ENCODE results near the gene CALML5. TPM values are rescaled to one million over a fixed set of nuclear protein-coding genes. Genes with fewer than 3 reads are reported as not detected.

Gene CALML5
- total and polyA plus RNA-seq, 8 donors, result 0.92 to 16.2 (median 2.4) TPM; not detected in 5

DNA sequence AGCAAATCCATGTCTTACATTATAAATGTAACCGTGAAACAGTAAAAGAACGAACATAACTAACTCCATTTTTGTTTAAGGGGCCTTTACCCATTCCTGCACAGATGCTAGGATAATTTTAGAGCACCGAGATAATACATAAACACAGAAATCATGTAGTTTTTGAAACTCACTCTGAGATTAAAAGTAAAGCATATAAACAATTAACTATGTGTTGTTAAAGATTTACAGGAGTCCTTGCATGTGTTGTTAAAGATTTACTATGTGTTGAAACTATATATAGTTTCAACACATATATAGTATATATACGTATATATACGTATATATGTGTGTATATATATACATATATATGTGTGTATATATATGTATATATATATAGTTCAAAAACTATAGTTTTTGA, 18.2 kb upstream of the CALML5 start:
- no peak overlapping the region for H3K4me3 ChIP-seq
- 56 to 72% (median 63%) methylated on average over 5 of the region's 5 CpGs for WGBS, 5 donors
- no peaks in the 10 kb centered on the region for H3K27me3 ChIP-seq
- no peak for TF ChIP-seq EP300 (IDR thresholded peaks at IDR 0.05)
- TF ChIP-seq POLR2AphosphoS5 (IDR thresholded peaks at IDR 0.05), result no peak
- TF ChIP-seq, protein P1, sequence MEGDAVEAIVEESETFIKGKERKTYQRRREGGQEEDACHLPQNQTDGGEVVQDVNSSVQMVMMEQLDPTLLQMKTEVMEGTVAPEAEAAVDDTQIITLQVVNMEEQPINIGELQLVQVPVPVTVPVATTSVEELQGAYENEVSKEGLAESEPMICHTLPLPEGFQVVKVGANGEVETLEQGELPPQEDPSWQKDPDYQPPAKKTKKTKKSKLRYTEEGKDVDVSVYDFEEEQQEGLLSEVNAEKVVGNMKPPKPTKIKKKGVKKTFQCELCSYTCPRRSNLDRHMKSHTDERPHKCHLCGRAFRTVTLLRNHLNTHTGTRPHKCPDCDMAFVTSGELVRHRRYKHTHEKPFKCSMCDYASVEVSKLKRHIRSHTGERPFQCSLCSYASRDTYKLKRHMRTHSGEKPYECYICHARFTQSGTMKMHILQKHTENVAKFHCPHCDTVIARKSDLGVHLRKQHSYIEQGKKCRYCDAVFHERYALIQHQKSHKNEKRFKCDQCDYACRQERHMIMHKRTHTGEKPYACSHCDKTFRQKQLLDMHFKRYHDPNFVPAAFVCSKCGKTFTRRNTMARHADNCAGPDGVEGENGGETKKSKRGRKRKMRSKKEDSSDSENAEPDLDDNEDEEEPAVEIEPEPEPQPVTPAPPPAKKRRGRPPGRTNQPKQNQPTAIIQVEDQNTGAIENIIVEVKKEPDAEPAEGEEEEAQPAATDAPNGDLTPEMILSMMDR (IDR thresholded peaks at IDR 0.05), result no peak
- no peak for TF ChIP-seq POLR2A (IDR thresholded peaks at IDR 0.05)
- intact Hi-C loops (cut with DNase I; ENCODE audit: low total_unique reads), result no loop called here
- H3K9me3 ChIP-seq, result no peaks in the 10 kb centered on the region
- no peak overlapping the region for H3K27ac ChIP-seq
- H3K36me3 ChIP-seq, result no peaks in the 10 kb centered on the region
- no peak for DNase-seq
- peaks cover 0 to 9% (median 0%) of the 10 kb centered on the region in 4 donors for H3K4me1 ChIP-seq

- no peak for TF ChIP-seq POLR2AphosphoS5 (IDR thresholded peaks at IDR 0.05)
- no peak for TF ChIP-seq EP300 (IDR thresholded peaks at IDR 0.05)
- no peak for TF ChIP-seq POLR2A (IDR thresholded peaks at IDR 0.05)
- TF ChIP-seq, protein P1 (IDR thresholded peaks at IDR 0.05), result no peak
- no peak overlapping the region for H3K27ac ChIP-seq
- DNase-seq, result no peak
- no peaks in the 10 kb centered on the region for H3K36me3 ChIP-seq
- H3K4me1 ChIP-seq, result peaks cover 0 to 9% (median 0%) of the 10 kb centered on the region in 4 donors
- no peak overlapping the region for H3K4me3 ChIP-seq
- no peaks in the 10 kb centered on the region for H3K27me3 ChIP-seq
- intact Hi-C loops (cut with DNase I; ENCODE audit: low total_unique reads), result no loop called here
- WGBS, 5 donors, result 75 to 83% (median 77%) methylated on average over 10 of the region's 10 CpGs
- no peaks in the 10 kb centered on the region for H3K9me3 ChIP-seq
Measured at GRCh38 chr10:5515948-5516761, 16.8 kb upstream of the CALML5 start.

DNA sequence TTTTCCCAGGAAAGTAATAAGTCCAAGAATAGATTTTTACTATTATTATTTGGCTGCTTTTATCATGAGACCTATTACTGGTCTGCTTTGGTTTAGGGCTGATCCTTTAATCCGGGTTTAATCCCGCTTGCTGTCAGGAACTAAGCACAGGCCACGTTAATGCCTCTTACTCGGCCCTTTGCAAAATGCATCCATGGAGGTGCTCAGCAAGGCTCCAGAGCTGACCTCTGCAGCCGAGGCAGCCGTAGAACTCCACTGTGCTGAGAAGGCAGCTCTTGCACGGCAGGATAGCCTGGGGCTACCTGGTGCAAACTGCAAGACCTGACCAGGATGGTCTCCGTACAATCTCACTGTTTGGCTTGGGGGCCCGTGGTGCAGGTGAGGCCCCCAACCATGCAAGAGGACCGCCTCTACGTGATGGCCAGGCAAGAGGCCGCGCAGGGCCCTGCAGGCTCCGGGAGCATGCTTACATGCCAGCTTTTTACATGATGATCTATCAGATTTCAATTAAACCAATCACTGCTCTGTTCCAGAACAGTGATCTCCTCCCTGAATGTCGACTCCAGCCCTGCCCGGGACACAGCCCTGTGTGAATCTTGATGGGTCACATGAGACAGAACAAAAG, 15.0 kb upstream of the CALML5 start:
- H3K27me3 ChIP-seq, result no peaks in the 10 kb centered on the region
- TF ChIP-seq POLR2AphosphoS5 (IDR thresholded peaks at IDR 0.05) (no peak), POLR2A (IDR thresholded peaks at IDR 0.05) (no peak), EP300 (IDR thresholded peaks at IDR 0.05) (no peak)
- TF ChIP-seq, protein P1 (IDR thresholded peaks at IDR 0.05), result no peak
- peaks cover 0 to 9% (median 0%) of the 10 kb centered on the region in 4 donors for H3K4me1 ChIP-seq
- DNase-seq, result no peak
- intact Hi-C loops (cut with DNase I; ENCODE audit: low total_unique reads), result no loop called here
- H3K36me3 ChIP-seq, result no peaks in the 10 kb centered on the region
- H3K4me3 ChIP-seq, result no peak overlapping the region
- no peaks in the 10 kb centered on the region for H3K9me3 ChIP-seq
- 81 to 86% (median 82%) methylated on average over 14 to 16 of the region's 16 CpGs for WGBS, 5 donors
- H3K27ac ChIP-seq, result no peak overlapping the region

DNA sequence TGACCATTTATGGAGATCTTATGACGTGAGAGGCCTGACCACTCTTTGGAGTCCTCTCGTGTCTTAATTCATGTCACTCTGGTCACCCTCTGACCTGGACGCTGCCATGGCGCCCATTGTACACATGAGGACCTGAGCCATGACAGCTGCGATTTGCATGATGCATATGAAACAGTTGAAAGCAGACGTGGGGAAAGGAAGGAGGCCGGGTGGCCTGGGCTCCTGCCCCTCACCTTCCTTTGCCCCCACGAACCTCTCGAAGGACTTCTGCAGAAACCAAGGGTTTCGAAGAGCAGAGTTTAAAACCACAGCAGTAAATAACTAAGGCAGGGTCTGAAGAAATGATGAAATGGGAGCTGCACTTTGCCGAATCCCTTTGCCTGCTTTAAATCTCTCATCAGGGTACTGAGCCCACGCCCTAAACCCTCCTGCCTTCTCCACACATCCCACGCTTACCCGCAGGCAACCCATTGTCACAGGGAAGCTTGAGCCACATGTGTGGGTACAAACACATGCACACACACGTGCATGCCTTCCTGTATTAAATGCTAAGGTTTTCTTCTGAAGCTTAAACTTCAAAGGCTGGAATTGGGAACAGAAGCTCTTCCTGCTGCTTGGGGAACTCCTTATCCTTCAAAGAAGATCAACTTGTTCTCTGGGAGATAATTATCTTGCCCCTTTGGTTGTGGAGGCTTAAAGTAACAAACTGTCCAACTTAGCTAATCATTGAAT, 13.7 kb upstream of the CALML5 start:
- no peak for TF ChIP-seq EP300 (IDR thresholded peaks at IDR 0.05)
- TF ChIP-seq POLR2A (IDR thresholded peaks at IDR 0.05), result no peak
- no peak for TF ChIP-seq POLR2AphosphoS5 (IDR thresholded peaks at IDR 0.05)
- TF ChIP-seq, protein P1 (IDR thresholded peaks at IDR 0.05), result no peak
- H3K9me3 ChIP-seq, result no peaks in the 10 kb centered on the region
- H3K36me3 ChIP-seq, result no peaks in the 10 kb centered on the region
- DNase-seq, result no peak
- no peak overlapping the region for H3K4me3 ChIP-seq
- no peak overlapping the region for H3K27ac ChIP-seq
- no peaks in the 10 kb centered on the region for H3K27me3 ChIP-seq
- peaks cover 0 to 6% (median 0%) of the 10 kb centered on the region in 4 donors for H3K4me1 ChIP-seq
- 84 to 88% (median 85%) methylated on average over 15 of the region's 15 CpGs for WGBS, 5 donors
- intact Hi-C loops (cut with DNase I; ENCODE audit: low total_unique reads), result no loop called here

All from stomach (tissue), 9 donors.